HL-60 (cell line): Measurements from ENCODE around the gene IRF2.

Source experiments
- DNase-seq, 2 experiments: peaks; one replicate each; pipeline ENCODE4 v3.0.0-alpha.2; 2010 to 2020; ENCODE audit warnings: low read depth in 1 of 2, low spot score in 1 of 2
- H3K27ac ChIP-seq: fragments of 250-450 bp; sonication (Bioruptor Pico); replicated peaks from 2 replicates; pipeline ENCODE4 v1.5.1; 2020; ENCODE audit warnings: mild to moderate bottlenecking, moderate library complexity
- H3K27me3 ChIP-seq: fragments of 250-450 bp; sonication (Bioruptor Pico); 2 replicates; pipeline ENCODE4 v1.5.1; 2021; ENCODE audit warnings: mild to moderate bottlenecking, moderate library complexity; ENCODE audit not compliant: insufficient read depth, poor library complexity, severe bottlenecking
- H3K4me3 ChIP-seq: replicated peaks from 2 replicates; pipeline ENCODE4 v1.5.1; 2011; ENCODE audit warnings: mild to moderate bottlenecking, control low read depth, low read length; ENCODE audit not compliant: insufficient read depth
- CTCF ChIP-seq: IDR thresholded peaks from one replicate; pipeline ENCODE4 v1.5.1; 2011; ENCODE audit warnings: low read length, control low read depth, inconsistent platforms; ENCODE audit not compliant: insufficient read depth
- GABPA ChIP-seq: IDR thresholded peaks from 2 replicates; pipeline ENCODE4 v1.6.1; 2012; ENCODE audit warnings: low read depth
- POLR2AphosphoS5 ChIP-seq: IDR thresholded peaks from 2 replicates; pipeline ENCODE4 v1.6.1; 2012; ENCODE audit warnings: low read depth
- REST ChIP-seq: IDR thresholded peaks from 2 replicates; pipeline ENCODE4 v1.6.1; 2012; ENCODE audit warnings: low read depth; ENCODE audit not compliant: insufficient replicate concordance
- SPI1 ChIP-seq: IDR thresholded peaks from 2 replicates; pipeline ENCODE4 v1.6.1; 2012; ENCODE audit warnings: low read depth, mild to moderate bottlenecking, borderline replicate concordance

Gene IRF2

GRCh38 chr4:184396570-184397515 lies 77.5 kb downstream of the IRF2 start:
- Histone ChIP-seq H3K27ac (no peak overlapping the region), H3K4me3 (no peak overlapping the region), H3K27me3 (no peaks in the 10 kb centered on the region)
- DNase-seq = no peak
- no peak for TF ChIP-seq REST
- no peak for TF ChIP-seq CTCF
- TF ChIP-seq SPI1 = no peak
- no peak for TF ChIP-seq GABPA
- TF ChIP-seq POLR2AphosphoS5 = no peak

- H3K27me3 ChIP-seq = no peaks in the 10 kb centered on the region
- H3K4me3 ChIP-seq = no peak overlapping the region
- no peak for TF ChIP-seq GABPA
- TF ChIP-seq SPI1 = no peak
- no peak for TF ChIP-seq REST
- no peak for TF ChIP-seq POLR2AphosphoS5
- no peak for TF ChIP-seq CTCF
- no peak for DNase-seq
- H3K27ac ChIP-seq = no peak overlapping the region
These were observed 78.4 kb downstream of the IRF2 start for GRCh38 chr4:184395971-184396391.

- no peak overlapping the region for H3K27ac ChIP-seq
These were observed 78.9 kb downstream of the IRF2 start for GRCh38 chr4:184395451-184395917.

More at GRCh38 chr4:184395451-184395917, 78.9 kb downstream of the IRF2 start:
- TF ChIP-seq CTCF (no peak), REST (no peak), POLR2AphosphoS5 (no peak), SPI1 (no peak), GABPA (no peak)
- H3K4me3 ChIP-seq = no peak overlapping the region
- DNase-seq = no peak
- H3K27me3 ChIP-seq = no peaks in the 10 kb centered on the region
